Measurements from ENCODE around the gene SIK3.

The SIK3 gene

DNA sequence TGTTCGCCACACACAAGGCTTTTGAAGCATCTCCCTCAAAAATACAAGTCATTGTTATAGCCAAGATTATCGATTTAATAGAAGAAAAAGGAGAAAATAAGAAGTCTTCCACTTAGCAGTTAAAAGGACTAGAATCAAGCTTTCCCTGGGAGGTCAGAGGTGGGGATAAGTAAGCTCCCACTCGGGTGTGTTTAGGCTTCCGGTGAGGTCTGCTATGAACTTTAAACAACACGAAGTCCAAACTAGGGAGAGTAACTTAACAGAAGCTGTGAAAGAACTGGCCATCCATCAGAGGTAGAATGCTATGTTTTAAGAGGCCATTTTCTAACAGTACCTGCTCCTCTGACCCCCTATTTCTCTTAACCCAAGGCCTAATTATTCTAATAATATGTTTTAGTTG lies 169.4 kb downstream of the SIK3 start:
- ChIA-PET CTCF (interaction anchor here (0.6 to 2.0 kb wide), 6 partner anchors 10 to 170 kb away, joined by 3 to 5 read pairs (median 4); no protein-coding TSS in a partner anchor), POLR2A (no interaction called here)
- H3K4me3 ChIP-seq (ENCODE audit: low read depth, low read length): no peak overlapping the region
- TF ChIP-seq, protein P1, sequence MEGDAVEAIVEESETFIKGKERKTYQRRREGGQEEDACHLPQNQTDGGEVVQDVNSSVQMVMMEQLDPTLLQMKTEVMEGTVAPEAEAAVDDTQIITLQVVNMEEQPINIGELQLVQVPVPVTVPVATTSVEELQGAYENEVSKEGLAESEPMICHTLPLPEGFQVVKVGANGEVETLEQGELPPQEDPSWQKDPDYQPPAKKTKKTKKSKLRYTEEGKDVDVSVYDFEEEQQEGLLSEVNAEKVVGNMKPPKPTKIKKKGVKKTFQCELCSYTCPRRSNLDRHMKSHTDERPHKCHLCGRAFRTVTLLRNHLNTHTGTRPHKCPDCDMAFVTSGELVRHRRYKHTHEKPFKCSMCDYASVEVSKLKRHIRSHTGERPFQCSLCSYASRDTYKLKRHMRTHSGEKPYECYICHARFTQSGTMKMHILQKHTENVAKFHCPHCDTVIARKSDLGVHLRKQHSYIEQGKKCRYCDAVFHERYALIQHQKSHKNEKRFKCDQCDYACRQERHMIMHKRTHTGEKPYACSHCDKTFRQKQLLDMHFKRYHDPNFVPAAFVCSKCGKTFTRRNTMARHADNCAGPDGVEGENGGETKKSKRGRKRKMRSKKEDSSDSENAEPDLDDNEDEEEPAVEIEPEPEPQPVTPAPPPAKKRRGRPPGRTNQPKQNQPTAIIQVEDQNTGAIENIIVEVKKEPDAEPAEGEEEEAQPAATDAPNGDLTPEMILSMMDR (IDR thresholded peaks at IDR 0.05; ENCODE audit: insufficient read depth, low read length, missing control alignments): no peak
- no peak for DNase-seq (ENCODE audit: low read depth, low spot score)

DNA sequence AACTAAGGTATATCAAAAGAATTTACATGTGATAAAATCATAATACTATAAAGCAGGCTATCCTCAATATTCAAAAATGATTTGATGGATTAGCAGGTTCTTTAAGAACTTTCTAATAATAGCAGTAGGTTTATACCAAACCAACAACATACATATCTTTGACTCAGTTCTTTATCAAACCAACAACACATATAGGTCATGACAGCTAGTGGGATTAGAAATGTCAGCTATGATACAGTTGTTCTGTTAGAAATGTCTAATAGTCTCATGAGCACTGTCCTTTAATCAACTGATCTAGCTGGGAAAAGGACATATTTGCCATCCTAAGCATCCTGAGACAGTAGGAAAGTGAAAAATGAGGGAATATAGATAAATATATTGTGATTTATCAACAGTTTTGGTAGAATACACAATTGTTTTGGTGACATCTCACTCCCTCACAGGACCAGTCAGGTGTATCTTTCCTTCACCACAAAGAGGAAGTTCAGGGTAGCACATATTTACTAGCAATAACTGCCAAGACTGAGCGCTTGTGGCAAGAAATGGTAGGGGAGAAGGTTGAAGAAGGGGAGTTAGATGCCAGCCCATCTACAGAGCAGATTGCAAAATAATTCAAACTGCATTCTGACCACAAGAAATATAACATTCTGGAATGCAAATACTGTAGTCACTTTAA lies 170.0 kb downstream of the SIK3 start:
- no peak overlapping the region for H3K4me3 ChIP-seq (ENCODE audit: low read depth, low read length)
- CTCF ChIA-PET: interaction anchor here (0.6 to 1.7 kb wide), 2 partner anchors 10 to 11 kb away, joined by 3 to 5 read pairs; no protein-coding TSS in a partner anchor
- TF ChIP-seq, protein P1 (IDR thresholded peaks at IDR 0.05; ENCODE audit: insufficient read depth, low read length, missing control alignments): no peak
- DNase-seq (ENCODE audit: low read depth, low spot score): no peak
- POLR2A ChIA-PET: no interaction called here

DNA sequence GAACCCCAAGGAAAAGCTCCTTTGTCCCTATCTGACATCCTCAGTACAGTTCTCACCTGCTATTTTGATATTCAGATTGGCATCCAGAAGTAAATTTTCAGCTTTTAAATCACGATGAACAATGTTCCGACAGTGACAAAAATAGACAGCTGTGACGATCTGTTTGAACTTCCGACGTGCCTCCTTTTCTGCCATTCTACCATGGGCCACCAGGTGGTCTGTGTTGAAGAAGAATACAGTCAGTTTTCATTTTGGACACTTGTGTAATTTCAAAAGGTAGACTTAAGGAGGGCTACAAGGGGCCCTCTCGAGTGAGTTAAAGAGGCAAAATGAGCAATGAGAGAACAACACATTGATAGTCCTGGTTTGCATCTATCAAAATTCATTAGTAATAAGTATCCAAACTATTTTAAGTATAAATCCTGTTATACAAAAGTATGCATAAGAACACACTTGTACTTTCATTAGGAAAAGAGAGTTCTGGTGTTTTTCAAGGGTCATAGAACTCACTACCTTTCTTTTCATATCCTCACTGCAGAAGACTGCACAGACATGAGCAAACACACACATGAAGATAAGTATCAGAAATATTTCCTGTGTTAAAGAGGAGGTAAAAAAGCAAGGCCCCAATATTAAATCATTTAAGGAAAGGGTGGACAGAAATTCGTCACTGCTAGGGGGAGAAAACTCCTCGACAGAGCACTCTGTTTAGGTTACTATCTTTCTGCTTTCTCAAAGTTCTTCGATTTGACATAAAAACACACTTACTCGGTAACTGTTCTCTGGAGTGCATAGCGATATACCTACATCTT lies 170.9 kb downstream of the SIK3 start:
- ChIA-PET CTCF (interaction anchor here (0.7 kb wide), 1 partner anchor 170 kb away, joined by 3 read pairs; no protein-coding TSS in a partner anchor), POLR2A (no interaction called here)
- no peak for DNase-seq (ENCODE audit: low read depth, low spot score)
- no peak overlapping the region for H3K4me3 ChIP-seq (ENCODE audit: low read depth, low read length)
- TF ChIP-seq, protein P1 (IDR thresholded peaks at IDR 0.05; ENCODE audit: insufficient read depth, low read length, missing control alignments): peak; percentile 24

DNA sequence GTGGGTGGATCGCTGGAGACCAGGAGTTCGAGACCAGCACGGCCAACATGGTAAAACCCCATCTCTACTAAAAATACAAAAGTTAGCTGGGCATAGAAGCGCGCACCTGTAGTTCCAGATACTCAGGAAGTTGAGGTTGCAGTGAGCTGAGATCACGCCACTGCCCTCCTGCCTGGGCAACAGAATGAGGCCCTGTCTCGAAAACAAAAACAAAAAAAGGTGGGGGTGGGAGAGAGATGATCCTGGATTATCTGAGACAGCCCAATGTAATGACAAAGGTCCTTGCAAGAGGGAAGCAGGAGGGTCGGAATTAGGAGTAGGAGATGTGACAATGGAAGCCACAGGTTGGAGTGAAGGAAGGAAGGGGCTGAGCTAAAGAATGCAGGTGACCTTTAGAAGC lies 173.2 kb downstream of the SIK3 start:
- TF ChIP-seq, protein P1 (IDR thresholded peaks at IDR 0.05; ENCODE audit: insufficient read depth, low read length, missing control alignments): no peak
- no peak for DNase-seq (ENCODE audit: low read depth, low spot score)
- ChIA-PET CTCF (interaction anchor here (0.7 to 1.3 kb wide), 2 partner anchors 44 to 185 kb away, joined by 3 read pairs; no protein-coding TSS in a partner anchor), POLR2A (no interaction called here)
- H3K4me3 ChIP-seq (ENCODE audit: low read depth, low read length): no peak overlapping the region

DNA sequence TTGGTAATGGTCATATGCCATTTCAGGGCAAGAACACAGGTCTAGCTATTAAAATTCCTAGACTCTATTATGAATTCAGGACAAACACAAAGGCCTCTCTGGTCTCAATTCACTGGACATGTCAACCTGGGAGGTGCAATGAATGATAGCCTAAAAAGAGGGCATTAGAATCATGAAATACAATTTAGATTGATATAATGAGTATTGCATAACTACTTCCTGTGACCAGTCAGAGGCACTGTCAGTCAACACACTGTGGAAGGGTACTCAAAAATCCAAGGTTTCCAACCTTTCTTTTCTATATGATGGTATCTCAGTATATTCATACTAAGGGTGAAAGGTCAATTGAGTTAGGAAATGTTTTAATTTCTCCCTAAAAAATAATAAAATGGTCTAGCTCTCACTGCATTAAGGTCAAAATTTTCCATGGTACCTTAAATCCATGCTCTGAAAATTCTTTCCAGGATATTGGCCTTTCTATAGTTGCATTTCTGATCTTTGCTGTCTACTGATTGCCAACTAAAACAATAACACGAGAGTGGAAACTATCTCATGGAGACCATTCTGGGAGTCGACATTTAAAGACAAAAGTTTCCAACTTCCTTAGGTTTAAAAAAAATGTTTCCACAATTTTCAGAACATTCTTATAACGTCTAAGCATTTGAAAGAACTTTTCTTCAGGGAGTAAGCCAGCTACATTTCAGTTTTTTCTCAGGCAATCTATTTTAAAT lies 179.1 kb downstream of the SIK3 start:
- ChIA-PET POLR2A (no interaction called here), CTCF (interaction anchor here (0.8 to 2.1 kb wide), 4 partner anchors 10 to 178 kb away, joined by 3 to 5 read pairs (median 4); no protein-coding TSS in a partner anchor)
- no peak overlapping the region for H3K4me3 ChIP-seq (ENCODE audit: low read depth, low read length)
- DNase-seq (ENCODE audit: low read depth, low spot score): no peak
- TF ChIP-seq, protein P1 (IDR thresholded peaks at IDR 0.05; ENCODE audit: insufficient read depth, low read length, missing control alignments): no peak

All from AG04449 (cell line).